K562 (cell line): ENCODE results near the gene MYO18B. TPM values are rescaled to one million over a fixed set of nuclear protein-coding genes. Genes with fewer than 3 reads are reported as not detected.

Source experiments
- ATAC-seq: fragments of 200-7000 bp; cut with Tn5 transposase; 3 replicates; pipeline ENCODE4 v1.9.1; 2020; ENCODE audit warnings: moderate library complexity
- BruUV-seq: library from RNA; stranded (reverse); fragments of 400-500 nt; replicated peaks from 2 replicates; lab custom pipeline; 2021; lab: Mats Ljungman, UMichigan
- CTCF ChIA-PET: fragments of 300-600 bp; formaldehyde crosslinking; extraction: SDS; loops from one replicate; lab custom pipeline; 2021; ENCODE audit warnings: low intra/inter-chr PET ratio; lab: Yijun Ruan, JAX
- POLR2A ChIA-PET: fragments of 300-600, 350-650 bp; sonication (Branson Sonifier 250); formaldehyde crosslinking; extraction: SDS; loops from one replicate; lab custom pipeline; 2021; ENCODE audit warnings: antibody characterized with exemption, inconsistent platforms; lab: Yijun Ruan, JAX
- DNase-seq, 4 experiments: peaks; one replicate each; pipeline versions ENCODE4 v3.0.0 to v3.0.0-alpha.2; 2011 to 2018; ENCODE audit warnings: low spot score in 3 of 4, mixed read lengths in 3 of 4; ENCODE audit errors: extremely low read depth in 1 of 4
- FAIRE-seq: peaks from 2 replicates; lab custom pipeline; 2011; peaks lifted over from hg19 to GRCh38; lab: Jason Lieb, UNC
- H2AFZ ChIP-seq: 2 replicates; pipeline ENCODE4 v1.6.0; 2011; ENCODE audit warnings: low read depth, low read length, control low read depth, inconsistent platforms
- H3K27ac ChIP-seq: fragments of 200-600 bp; 3 replicates; pipeline ENCODE4 v1.8.0; 2011; ENCODE audit warnings: low read depth, mild to moderate bottlenecking, control low read depth, inconsistent platforms, low read length, moderate library complexity, mixed read lengths; ENCODE audit errors: extremely low read depth
- H3K27me3 ChIP-seq, 2 experiments: fragments of 300-600 bp in 1 of 2; 2 replicates in 1 of 2; 3 replicates in 1 of 2; pipeline versions ENCODE4 v1.6.0 to v1.8.0; 2011; ENCODE audit warnings: inconsistent platforms in 2 of 2, low read length in 2 of 2, mild to moderate bottlenecking in 1 of 2, mixed read lengths in 1 of 2, moderate library complexity in 1 of 2; ENCODE audit not compliant: control insufficient read depth in 2 of 2, insufficient read depth in 2 of 2
- H3K36me3 ChIP-seq: fragments of 300-600 bp; 3 replicates; pipeline ENCODE4 v1.8.0; 2011; ENCODE audit warnings: mild to moderate bottlenecking, low read length, inconsistent platforms; ENCODE audit not compliant: control insufficient read depth, insufficient read depth
- H3K4me1 ChIP-seq, 2 experiments: fragments of 200-600 bp in 1 of 2; replicated peaks in 1 of 2; 2 replicates in 1 of 2; 3 replicates in 1 of 2; pipeline versions ENCODE4 v1.5.1 to v1.8.0; 2011; ENCODE audit warnings: inconsistent platforms in 2 of 2, low read length in 2 of 2, mild to moderate bottlenecking in 1 of 2, mixed read lengths in 1 of 2, moderate library complexity in 1 of 2; ENCODE audit not compliant: control insufficient read depth in 2 of 2, insufficient read depth in 2 of 2
- H3K4me2 ChIP-seq: 2 replicates; pipeline ENCODE4 v1.6.1; 2011; ENCODE audit warnings: low read length, control low read depth, inconsistent platforms, mixed read lengths; ENCODE audit not compliant: insufficient read depth
- H3K4me3 ChIP-seq: fragments of 200-600 bp; sonication (generic), shearing (Covaris generic); 2 replicates; pipeline ENCODE4 v1.5.1; 2016; ENCODE audit warnings: control low read depth, inconsistent platforms
- H3K79me2 ChIP-seq: fragments of 200-600 bp; 3 replicates; pipeline ENCODE4 v1.8.0; 2011; ENCODE audit warnings: low read length, inconsistent platforms; ENCODE audit not compliant: control insufficient read depth, insufficient read depth
- H3K9ac ChIP-seq, 2 experiments: 2 replicates each; pipeline versions ENCODE4 v1.6.0 to v1.6.1; 2011; ENCODE audit warnings: low read depth in 2 of 2, low read length in 2 of 2, control low read depth in 1 of 2, inconsistent platforms in 1 of 2, mild to moderate bottlenecking in 1 of 2, mixed read lengths in 1 of 2; ENCODE audit not compliant: insufficient read depth in 1 of 2
- H3K9me1 ChIP-seq: one replicate; pipeline ENCODE4 v1.6.0; 2011; ENCODE audit warnings: inconsistent platforms, mild to moderate bottlenecking, low read length, moderate library complexity; ENCODE audit not compliant: control insufficient read depth, insufficient read depth
- H3K9me3 ChIP-seq: replicated peaks from 2 replicates; pipeline ENCODE4 v1.5.1; 2011; ENCODE audit warnings: low read depth, low read length, inconsistent platforms; ENCODE audit not compliant: control insufficient read depth, insufficient read depth
- H4K20me1 ChIP-seq: replicated peaks from 2 replicates; pipeline ENCODE4 v1.6.1; 2011; ENCODE audit warnings: low read length, inconsistent platforms, mixed read lengths; ENCODE audit not compliant: control insufficient read depth, insufficient read depth
- ELF1 ChIP-seq: fragments of 200-800 bp; sonication (Bioruptor generic); IDR thresholded peaks from 2 replicates; pipeline ENCODE4 v1.6.1; 2016; ENCODE audit warnings: missing genetic modification characterization, missing compliant biosample characterization
- HDAC1 ChIP-seq, 2 experiments: fragments of 450-650 bp; IDR thresholded peaks; 2 replicates each; pipeline ENCODE4 v1.6.1; 2016 to 2017; ENCODE audit warnings: inconsistent platforms in 1 of 2, mild to moderate bottlenecking in 1 of 2, moderate library complexity in 1 of 2
- MBD1 ChIP-seq: fragments of 250-450 bp; sonication (Bioruptor Pico); IDR thresholded peaks from 2 replicates; pipeline ENCODE4 v1.8.0; 2022; ENCODE audit warnings: inconsistent platforms
- MCM3 ChIP-seq: fragments of 450-650 bp; IDR thresholded peaks from 2 replicates; pipeline ENCODE4 v1.6.1; 2016
- MYC ChIP-seq, 2 experiments: fragments of 250-450 bp in 1 of 2; sonication (Bioruptor Pico) in 1 of 2; IDR thresholded peaks; 2 replicates each; pipeline versions ENCODE4 v1.5.1 to v1.6.1; 2012 to 2021; ENCODE audit warnings: low read depth in 2 of 2, borderline replicate concordance in 1 of 2, improper control_type of control experiment in 1 of 2, low read length in 1 of 2, mild to moderate bottlenecking in 1 of 2, moderate library complexity in 1 of 2
- RAD51 ChIP-seq: fragments of 450-650 bp; IDR thresholded peaks from 2 replicates; pipeline ENCODE4 v1.7.1; 2016; ENCODE audit warnings: low read depth, mild to moderate bottlenecking, borderline replicate concordance
- RNF2 ChIP-seq: sonication (generic); IDR thresholded peaks from 2 replicates; pipeline ENCODE4 v1.6.1; 2016
- ZNF121 ChIP-seq: sonication (generic); formaldehyde crosslinking; conservative IDR thresholded peaks from 2 replicates; pipeline ENCODE4 v1.8.0; 2022; ENCODE audit warnings: missing genetic modification reagents
- WGBS: fragments of 100-300 bp; shearing (Covaris generic); methylation state at CpG from one replicate; pipeline ENCODE4 v1.1.6; 2016; ENCODE audit warnings: low coverage, mixed read lengths; ENCODE audit not compliant: insufficient coverage; ENCODE audit errors: missing lambda C conversion rate; 5-methylcytosine and 5-hydroxymethylcytosine counted together
- in situ Hi-C: fragments of 300-500 bp; cut with MboI; formaldehyde crosslinking; loops from 4 replicates; pipeline ENCODE4 v1.15.0; 2018; ENCODE audit warnings: inconsistent platforms, mixed read lengths
- intact Hi-C: fragments of 100-400 bp; cut with micrococcal nuclease; formaldehyde crosslinking; loops from 2 replicates; pipeline ENCODE4 v1.14.2; 2022
- polyA plus RNA-seq, 8 experiments: library from polyadenylated mRNA; depleted of rRNA in 4 of 8; stranded (reverse) in 5 of 8; unstranded in 3 of 8; fragments of >200 nt; fragmentation: Nextera tagmentation in 2 of 8; fragmentation: Illumina TruSeq in 1 of 8; extraction: Ambion mirVana in 2 of 8; extraction: Trizol in 1 of 8; gene quantifications; 2 replicates each; pipeline versions ENCODE4 v1.2.1 to v1.2.3, GENCODE V29; 2011 to 2014; ENCODE audit warnings: inconsistent platforms in 1 of 8, missing spikeins in 1 of 8
- total RNA-seq, 7 experiments: library from RNA; depleted of rRNA in 6 of 7; stranded (reverse); fragments of >200 nt in 6 of 7; fragmentation: Illumina TruSeq in 2 of 7; extraction: Trizol in 2 of 7; gene quantifications; 2 replicates each; pipeline versions ENCODE4 v1.2.1 to v1.2.3, GENCODE V29; 2011 to 2021; ENCODE audit warnings: low replicate concordance in 1 of 7
- TF ChIP-seq, protein P1 (sequence below): sonication (generic); formaldehyde crosslinking; IDR thresholded peaks from 2 replicates; pipeline ENCODE4 v1.8.0; 2022; ENCODE audit warnings: mild to moderate bottlenecking, missing genetic modification reagents
- TF ChIP-seq, protein P2 (sequence below): sonication (generic); formaldehyde crosslinking; IDR thresholded peaks from 2 replicates; pipeline ENCODE4 v1.8.0; 2022; ENCODE audit warnings: missing genetic modification reagents, mild to moderate bottlenecking, borderline replicate concordance

MYO18B gene
- total and polyA plus RNA-seq, 9 of the 15 experiments (the other 6 are each of a cell fraction or from before 2014, with no cell fraction given), result 0.06 to 7.0 (median 4.3) TPM

GRCh38 chr22:26072621-26073020, 330.6 kb downstream of the MYO18B start:
- intact Hi-C loops (no loop called here), in situ Hi-C loops (no loop called here)
- H2AFZ ChIP-seq, result no peak overlapping the region
- DNase-seq (no peak), ATAC-seq (no peak), FAIRE-seq (no peak)
- no peaks in the 10 kb centered on the region for H3K36me3 ChIP-seq
- H3K4me1 ChIP-seq, result no peaks in the 10 kb centered on the region
- H3K79me2 ChIP-seq, result no peaks in the 10 kb centered on the region
- H3K9ac ChIP-seq, result no peak overlapping the region
- ChIA-PET POLR2A (no interaction called here), CTCF (no interaction called here)
- H3K9me1 ChIP-seq, result no peaks in the 10 kb centered on the region
- no peak overlapping the region for H3K27ac ChIP-seq
- H4K20me1 ChIP-seq, result no peaks in the 10 kb centered on the region
- WGBS, result 0% methylated on average over 2 of the region's 3 CpGs
- no peak overlapping the region for H3K4me3 ChIP-seq
- H3K4me2 ChIP-seq, result no peak overlapping the region
- H3K9me3 ChIP-seq, result no peaks in the 10 kb centered on the region
- BruUV-seq, result no TSS peak
- H3K27me3 ChIP-seq, result no peaks in the 10 kb centered on the region
- TF ChIP-seq MBD1 (CRISPR knock-in tag) (no peak), HDAC1 (IDR thresholded peaks at IDR 0.05) (no peak), MCM3 (no peak), RAD51 (no peak), MYC (IDR thresholded peaks at IDR 0.05; ENCODE audit: low read depth, low read length) (no peak), MYC (CRISPR knock-in tag; IDR thresholded peaks at IDR 0.05; ENCODE audit: borderline replicate concordance, low read depth) (no peak), RNF2 (no peak), ZNF121 (no peak), ELF1 (tag) (no peak)
- TF ChIP-seq, protein P1, sequence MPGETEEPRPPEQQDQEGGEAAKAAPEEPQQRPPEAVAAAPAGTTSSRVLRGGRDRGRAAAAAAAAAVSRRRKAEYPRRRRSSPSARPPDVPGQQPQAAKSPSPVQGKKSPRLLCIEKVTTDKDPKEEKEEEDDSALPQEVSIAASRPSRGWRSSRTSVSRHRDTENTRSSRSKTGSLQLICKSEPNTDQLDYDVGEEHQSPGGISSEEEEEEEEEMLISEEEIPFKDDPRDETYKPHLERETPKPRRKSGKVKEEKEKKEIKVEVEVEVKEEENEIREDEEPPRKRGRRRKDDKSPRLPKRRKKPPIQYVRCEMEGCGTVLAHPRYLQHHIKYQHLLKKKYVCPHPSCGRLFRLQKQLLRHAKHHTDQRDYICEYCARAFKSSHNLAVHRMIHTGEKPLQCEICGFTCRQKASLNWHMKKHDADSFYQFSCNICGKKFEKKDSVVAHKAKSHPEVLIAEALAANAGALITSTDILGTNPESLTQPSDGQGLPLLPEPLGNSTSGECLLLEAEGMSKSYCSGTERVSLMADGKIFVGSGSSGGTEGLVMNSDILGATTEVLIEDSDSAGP (CRISPR knock-in tag), result no peak
- TF ChIP-seq, protein P2, sequence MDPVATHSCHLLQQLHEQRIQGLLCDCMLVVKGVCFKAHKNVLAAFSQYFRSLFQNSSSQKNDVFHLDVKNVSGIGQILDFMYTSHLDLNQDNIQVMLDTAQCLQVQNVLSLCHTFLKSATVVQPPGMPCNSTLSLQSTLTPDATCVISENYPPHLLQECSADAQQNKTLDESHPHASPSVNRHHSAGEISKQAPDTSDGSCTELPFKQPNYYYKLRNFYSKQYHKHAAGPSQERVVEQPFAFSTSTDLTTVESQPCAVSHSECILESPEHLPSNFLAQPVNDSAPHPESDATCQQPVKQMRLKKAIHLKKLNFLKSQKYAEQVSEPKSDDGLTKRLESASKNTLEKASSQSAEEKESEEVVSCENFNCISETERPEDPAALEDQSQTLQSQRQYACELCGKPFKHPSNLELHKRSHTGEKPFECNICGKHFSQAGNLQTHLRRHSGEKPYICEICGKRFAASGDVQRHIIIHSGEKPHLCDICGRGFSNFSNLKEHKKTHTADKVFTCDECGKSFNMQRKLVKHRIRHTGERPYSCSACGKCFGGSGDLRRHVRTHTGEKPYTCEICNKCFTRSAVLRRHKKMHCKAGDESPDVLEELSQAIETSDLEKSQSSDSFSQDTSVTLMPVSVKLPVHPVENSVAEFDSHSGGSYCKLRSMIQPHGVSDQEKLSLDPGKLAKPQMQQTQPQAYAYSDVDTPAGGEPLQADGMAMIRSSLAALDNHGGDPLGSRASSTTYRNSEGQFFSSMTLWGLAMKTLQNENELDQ (CRISPR knock-in tag), result no peak
- TF ChIP-seq, all 486 proteins: peak for 0
